K562 (cell line): Measurements from ENCODE around the gene CDH20. TPM values are rescaled to one million over a fixed set of nuclear protein-coding genes. Genes with fewer than 3 reads are reported as not detected.

Source experiments
- ATAC-seq: fragments of 200-7000 bp; cut with Tn5 transposase; 3 replicates; pipeline ENCODE4 v1.9.1; 2020; ENCODE audit warnings: moderate library complexity
- BruUV-seq: library from RNA; stranded (reverse); fragments of 400-500 nt; replicated peaks from 2 replicates; lab custom pipeline; 2021; lab: Mats Ljungman, UMichigan
- CTCF ChIA-PET: fragments of 300-600 bp; formaldehyde crosslinking; extraction: SDS; loops from one replicate; lab custom pipeline; 2021; ENCODE audit warnings: low intra/inter-chr PET ratio; lab: Yijun Ruan, JAX
- POLR2A ChIA-PET: fragments of 300-600, 350-650 bp; sonication (Branson Sonifier 250); formaldehyde crosslinking; extraction: SDS; loops from one replicate; lab custom pipeline; 2021; ENCODE audit warnings: antibody characterized with exemption, inconsistent platforms; lab: Yijun Ruan, JAX
- DNase-seq, 4 experiments: peaks; one replicate each; pipeline versions ENCODE4 v3.0.0 to v3.0.0-alpha.2; 2011 to 2018; ENCODE audit warnings: low spot score in 3 of 4, mixed read lengths in 3 of 4; ENCODE audit errors: extremely low read depth in 1 of 4
- FAIRE-seq: peaks from 2 replicates; lab custom pipeline; 2011; peaks lifted over from hg19 to GRCh38; lab: Jason Lieb, UNC
- H2AFZ ChIP-seq: 2 replicates; pipeline ENCODE4 v1.6.0; 2011; ENCODE audit warnings: low read depth, low read length, control low read depth, inconsistent platforms
- H3K27ac ChIP-seq: fragments of 200-600 bp; 3 replicates; pipeline ENCODE4 v1.8.0; 2011; ENCODE audit warnings: low read depth, mild to moderate bottlenecking, control low read depth, inconsistent platforms, low read length, moderate library complexity, mixed read lengths; ENCODE audit errors: extremely low read depth
- H3K27me3 ChIP-seq, 2 experiments: fragments of 300-600 bp in 1 of 2; 2 replicates in 1 of 2; 3 replicates in 1 of 2; pipeline versions ENCODE4 v1.6.0 to v1.8.0; 2011; ENCODE audit warnings: inconsistent platforms in 2 of 2, low read length in 2 of 2, mild to moderate bottlenecking in 1 of 2, mixed read lengths in 1 of 2, moderate library complexity in 1 of 2; ENCODE audit not compliant: control insufficient read depth in 2 of 2, insufficient read depth in 2 of 2
- H3K36me3 ChIP-seq: fragments of 300-600 bp; 3 replicates; pipeline ENCODE4 v1.8.0; 2011; ENCODE audit warnings: mild to moderate bottlenecking, low read length, inconsistent platforms; ENCODE audit not compliant: control insufficient read depth, insufficient read depth
- H3K4me1 ChIP-seq, 2 experiments: fragments of 200-600 bp in 1 of 2; replicated peaks in 1 of 2; 2 replicates in 1 of 2; 3 replicates in 1 of 2; pipeline versions ENCODE4 v1.5.1 to v1.8.0; 2011; ENCODE audit warnings: inconsistent platforms in 2 of 2, low read length in 2 of 2, mild to moderate bottlenecking in 1 of 2, mixed read lengths in 1 of 2, moderate library complexity in 1 of 2; ENCODE audit not compliant: control insufficient read depth in 2 of 2, insufficient read depth in 2 of 2
- H3K4me2 ChIP-seq: 2 replicates; pipeline ENCODE4 v1.6.1; 2011; ENCODE audit warnings: low read length, control low read depth, inconsistent platforms, mixed read lengths; ENCODE audit not compliant: insufficient read depth
- H3K4me3 ChIP-seq: fragments of 200-600 bp; sonication (generic), shearing (Covaris generic); 2 replicates; pipeline ENCODE4 v1.5.1; 2016; ENCODE audit warnings: control low read depth, inconsistent platforms
- H3K79me2 ChIP-seq: fragments of 200-600 bp; 3 replicates; pipeline ENCODE4 v1.8.0; 2011; ENCODE audit warnings: low read length, inconsistent platforms; ENCODE audit not compliant: control insufficient read depth, insufficient read depth
- H3K9ac ChIP-seq, 2 experiments: 2 replicates each; pipeline versions ENCODE4 v1.6.0 to v1.6.1; 2011; ENCODE audit warnings: low read depth in 2 of 2, low read length in 2 of 2, control low read depth in 1 of 2, inconsistent platforms in 1 of 2, mild to moderate bottlenecking in 1 of 2, mixed read lengths in 1 of 2; ENCODE audit not compliant: insufficient read depth in 1 of 2
- H3K9me1 ChIP-seq: one replicate; pipeline ENCODE4 v1.6.0; 2011; ENCODE audit warnings: inconsistent platforms, mild to moderate bottlenecking, low read length, moderate library complexity; ENCODE audit not compliant: control insufficient read depth, insufficient read depth
- H3K9me3 ChIP-seq: replicated peaks from 2 replicates; pipeline ENCODE4 v1.5.1; 2011; ENCODE audit warnings: low read depth, low read length, inconsistent platforms; ENCODE audit not compliant: control insufficient read depth, insufficient read depth
- H4K20me1 ChIP-seq: replicated peaks from 2 replicates; pipeline ENCODE4 v1.6.1; 2011; ENCODE audit warnings: low read length, inconsistent platforms, mixed read lengths; ENCODE audit not compliant: control insufficient read depth, insufficient read depth
- BRCA1 ChIP-seq, 2 experiments: fragments of 450-650 bp in 1 of 2; sonication (generic) in 1 of 2; formaldehyde crosslinking in 1 of 2; IDR thresholded peaks; 2 replicates each; pipeline versions ENCODE4 v1.5.0 to v1.6.1; 2017 to 2020; ENCODE audit warnings: mild to moderate bottlenecking in 1 of 2, missing genetic modification reagents in 1 of 2
- CBFA2T2 ChIP-seq: fragments of 450-650 bp; conservative IDR thresholded peaks from 2 replicates; pipeline ENCODE4 v1.6.1; 2017; ENCODE audit warnings: mild to moderate bottlenecking
- FOS ChIP-seq: IDR thresholded peaks from 3 replicates; pipeline ENCODE4 v1.6.1; 2011; ENCODE audit not compliant: insufficient read length; ENCODE audit errors: extremely low read depth
- ILF3 ChIP-seq: fragments of 450-650 bp; IDR thresholded peaks from 2 replicates; pipeline ENCODE4 v1.6.1; 2018; ENCODE audit warnings: antibody characterized with exemption, mild to moderate bottlenecking, moderate library complexity, borderline replicate concordance
- MCM2 ChIP-seq: fragments of 450-650 bp; IDR thresholded peaks from 2 replicates; pipeline ENCODE4 v1.6.1; 2017; ENCODE audit warnings: low read depth, mild to moderate bottlenecking
- NFYB ChIP-seq: IDR thresholded peaks from 2 replicates; pipeline ENCODE4 v1.6.1; 2011; ENCODE audit warnings: mild to moderate bottlenecking, moderate library complexity; ENCODE audit not compliant: insufficient read length; ENCODE audit errors: extremely low read depth
- SAFB ChIP-seq: fragments of 200-400 bp; formaldehyde crosslinking; IDR thresholded peaks from 2 replicates; pipeline ENCODE4 v1.6.1; 2017; ENCODE audit warnings: low read depth, low read length, borderline replicate concordance
- TARDBP ChIP-seq: fragments of 450-650 bp; IDR thresholded peaks from 2 replicates; pipeline ENCODE4 v1.6.1; 2016
- TCF15 ChIP-seq: fragments of 250-450 bp; sonication (Bioruptor Pico); IDR thresholded peaks from 2 replicates; pipeline ENCODE4 v1.8.0; 2022; ENCODE audit warnings: moderate library complexity, mild to moderate bottlenecking, inconsistent platforms
- YY1 ChIP-seq, 3 experiments: IDR thresholded peaks; 2 replicates each; pipeline ENCODE4 v1.6.1; 2011; ENCODE audit warnings: low read length in 2 of 3, mild to moderate bottlenecking in 2 of 3, moderate library complexity in 2 of 3, borderline replicate concordance in 1 of 3, control low read depth in 1 of 3, low read depth in 1 of 3; ENCODE audit not compliant: insufficient read depth in 3 of 3, insufficient replicate concordance in 2 of 3, control insufficient read depth in 1 of 3, insufficient read length in 1 of 3; ENCODE audit errors: extremely low read depth in 1 of 3
- ZFP30 ChIP-seq: fragments of 250-450 bp; sonication (Bioruptor Pico); IDR thresholded peaks from 2 replicates; pipeline ENCODE4 v1.8.0; 2022; ENCODE audit warnings: moderate library complexity, mild to moderate bottlenecking, inconsistent platforms, borderline replicate concordance
- ZNF583 ChIP-seq: fragments of 250-450 bp; sonication (Bioruptor Pico); IDR thresholded peaks from 2 replicates; pipeline ENCODE4 v1.4.0; 2020
- ZNF717 ChIP-seq: fragments of 250-450 bp; sonication (Bioruptor Pico); IDR thresholded peaks from 2 replicates; pipeline ENCODE4 v1.5.0; 2021
- ZNF830 ChIP-seq: fragments of 250-450 bp; sonication (Bioruptor Pico); IDR thresholded peaks from 2 replicates; pipeline ENCODE4 v1.5.0; 2021; ENCODE audit warnings: mild to moderate bottlenecking
- WGBS: fragments of 100-300 bp; shearing (Covaris generic); methylation state at CpG from one replicate; pipeline ENCODE4 v1.1.6; 2016; ENCODE audit warnings: low coverage, mixed read lengths; ENCODE audit not compliant: insufficient coverage; ENCODE audit errors: missing lambda C conversion rate; 5-methylcytosine and 5-hydroxymethylcytosine counted together
- in situ Hi-C: fragments of 300-500 bp; cut with MboI; formaldehyde crosslinking; loops from 4 replicates; pipeline ENCODE4 v1.15.0; 2018; ENCODE audit warnings: inconsistent platforms, mixed read lengths
- intact Hi-C: fragments of 100-400 bp; cut with micrococcal nuclease; formaldehyde crosslinking; loops from 2 replicates; pipeline ENCODE4 v1.14.2; 2022
- polyA plus RNA-seq, 8 experiments: library from polyadenylated mRNA; depleted of rRNA in 4 of 8; stranded (reverse) in 5 of 8; unstranded in 3 of 8; fragments of >200 nt; fragmentation: Nextera tagmentation in 2 of 8; fragmentation: Illumina TruSeq in 1 of 8; extraction: Ambion mirVana in 2 of 8; extraction: Trizol in 1 of 8; gene quantifications; 2 replicates each; pipeline versions ENCODE4 v1.2.1 to v1.2.3, GENCODE V29; 2011 to 2014; ENCODE audit warnings: inconsistent platforms in 1 of 8, missing spikeins in 1 of 8
- total RNA-seq, 7 experiments: library from RNA; depleted of rRNA in 6 of 7; stranded (reverse); fragments of >200 nt in 6 of 7; fragmentation: Illumina TruSeq in 2 of 7; extraction: Trizol in 2 of 7; gene quantifications; 2 replicates each; pipeline versions ENCODE4 v1.2.1 to v1.2.3, GENCODE V29; 2011 to 2021; ENCODE audit warnings: low replicate concordance in 1 of 7

Gene CDH20
- total and polyA plus RNA-seq, 9 of the 15 experiments (the other 6 are each of a cell fraction or from before 2014, with no cell fraction given), result not detected

GRCh38 chr18:61459896-61460648, 126.8 kb downstream of the CDH20 start:
- in situ Hi-C loops, result no loop called here
- Histone ChIP-seq H2AFZ (no peak overlapping the region), H3K27me3 (no peaks in the 10 kb centered on the region), H3K27ac (no peak overlapping the region), H3K9ac (no peak overlapping the region), H3K79me2 (no peaks in the 10 kb centered on the region), H3K4me2 (no peak overlapping the region), H3K4me1 (no peaks in the 10 kb centered on the region), H4K20me1 (no peaks in the 10 kb centered on the region), H3K9me3 (no peaks in the 10 kb centered on the region), H3K36me3 (no peaks in the 10 kb centered on the region), H3K9me1 (no peaks in the 10 kb centered on the region), H3K4me3 (no peak overlapping the region)
- 0% methylated on average over 3 of the region's 4 CpGs for WGBS
- DNase-seq (no peak), ATAC-seq (no peak), FAIRE-seq (no peak)
- ChIA-PET CTCF (no interaction called here), POLR2A (interaction anchor here (1.2 kb wide), 1 partner anchor 14 kb away, joined by 3 read pairs; no protein-coding TSS in a partner anchor)
- no TSS peak for BruUV-seq
- intact Hi-C loops, result no loop called here
- TF ChIP-seq BRCA1 (IDR thresholded peaks at IDR 0.05) (no peak), BRCA1 (CRISPR knock-in tag; IDR thresholded peaks at IDR 0.05) (no peak), FOS (no peak), MCM2 (no peak), ZFP30 (CRISPR knock-in tag) (no peak), ZNF583 (CRISPR knock-in tag) (no peak), SAFB (no peak), ZNF830 (CRISPR knock-in tag) (no peak), YY1 (IDR thresholded peaks at IDR 0.05; ENCODE audit: borderline replicate concordance in 1 of 3, control insufficient read depth in 1 of 3, extremely low read depth in 1 of 3, insufficient read depth in 3 of 3, insufficient read length in 1 of 3, insufficient replicate concordance in 2 of 3, low read depth in 1 of 3, low read length in 2 of 3) (no peak), ZNF717 (CRISPR knock-in tag) (no peak), NFYB (no peak), CBFA2T2 (no peak), TARDBP (no peak), TCF15 (CRISPR knock-in tag) (no peak), ILF3 (no peak)
